Suprapubic skin (tissue), 4 donors: ENCODE measurements around the gene RPS6KA2. TPM values are rescaled to one million over a fixed set of nuclear protein-coding genes. Genes with fewer than 3 reads are reported as not detected.

Experiments
- DNase-seq, 2 donors: peaks; one replicate each; pipeline ENCODE4 v3.0.0-alpha.2; 2019; ENCODE audit warnings: low spot score in 2 of 2
- H3K27ac ChIP-seq: fragments of 200-600 bp; sonication (generic); one replicate; pipeline ENCODE4 v1.5.1; 2019
- H3K27me3 ChIP-seq: fragments of 200-600 bp; sonication (generic); one replicate; pipeline ENCODE4 v1.5.1; 2019
- H3K36me3 ChIP-seq: fragments of 200-600 bp; sonication (generic); one replicate; pipeline ENCODE4 v1.5.1; 2019
- H3K4me1 ChIP-seq: fragments of 200-600 bp; sonication (generic); one replicate; pipeline ENCODE4 v1.5.1; 2019
- H3K4me3 ChIP-seq: fragments of 200-600 bp; sonication (generic); one replicate; pipeline ENCODE4 v1.5.1; 2019; ENCODE audit warnings: mild to moderate bottlenecking
- H3K9me3 ChIP-seq: fragments of 200-600 bp; sonication (generic); one replicate; pipeline ENCODE4 v1.5.1; 2019
- CTCF ChIP-seq, 2 donors: fragments of 200-600 bp in 1 of 2; fragments of 450-650 bp in 1 of 2; sonication (generic) in 1 of 2; IDR thresholded peaks; one replicate each; pipeline ENCODE4 v1.5.1; 2016 to 2019; ENCODE audit warnings: antibody characterized with exemption in 2 of 2, mild to moderate bottlenecking in 1 of 2, moderate library complexity in 1 of 2
- EP300 ChIP-seq: sonication (generic); formaldehyde crosslinking; IDR thresholded peaks from one replicate; pipeline ENCODE4 v1.6.1; 2017; ENCODE audit warnings: antibody characterized with exemption
- POLR2A ChIP-seq, 2 donors: fragments of 450-650 bp; IDR thresholded peaks; one replicate each; pipeline ENCODE4 v1.6.1; 2017; ENCODE audit warnings: antibody characterized with exemption in 2 of 2, mild to moderate bottlenecking in 2 of 2, moderate library complexity in 2 of 2
- POLR2AphosphoS5 ChIP-seq, 3 donors: sonication (generic); formaldehyde crosslinking; IDR thresholded peaks; one replicate each; pipeline ENCODE4 v1.6.1; 2017; ENCODE audit warnings: antibody characterized with exemption in 3 of 3
- WGBS: methylation state at CpG from one replicate; pipeline ENCODE4 v1.1.5; 2018; 5-methylcytosine and 5-hydroxymethylcytosine counted together
- total RNA-seq, 4 donors: library from RNA; depleted of rRNA; stranded (reverse); fragments of >200 nt; gene quantifications; one replicate each; pipeline ENCODE4 v1.1.0, GENCODE V29; 2016

Gene RPS6KA2
- total RNA-seq, 4 donors from 2014 or later = 24.2 to 38.5 (median 32.3) TPM

GRCh38 chr6:166456395-166457156 lies 170.5 kb downstream of the RPS6KA2 start:
- WGBS = 60% methylated on average over 6 of the region's 6 CpGs
- Histone ChIP-seq H3K4me3 (no peak overlapping the region), H3K4me1 (peaks cover 9% of the 10 kb centered on the region), H3K36me3 (peaks cover 10% of the 10 kb centered on the region), H3K9me3 (no peaks in the 10 kb centered on the region), H3K27me3 (no peaks in the 10 kb centered on the region), H3K27ac (no peak overlapping the region)
- no peak for TF ChIP-seq EP300
- TF ChIP-seq POLR2A (IDR thresholded peaks at IDR 0.05) = no peak
- no peak for TF ChIP-seq POLR2AphosphoS5 (IDR thresholded peaks at IDR 0.05)
- no peak for TF ChIP-seq CTCF (IDR thresholded peaks at IDR 0.05)
- DNase-seq = no peak

GRCh38 chr6:166454692-166455515 lies 172.1 kb downstream of the RPS6KA2 start:
- no peak overlapping the region for H3K4me3 ChIP-seq
- WGBS = 95% methylated on average over 24 of the region's 25 CpGs
- no peaks in the 10 kb centered on the region for H3K27me3 ChIP-seq
- H3K27ac ChIP-seq = no peak overlapping the region
- no peaks in the 10 kb centered on the region for H3K9me3 ChIP-seq
- TF ChIP-seq CTCF (IDR thresholded peaks at IDR 0.05) (no peak), EP300 (no peak), POLR2A (IDR thresholded peaks at IDR 0.05) (no peak), POLR2AphosphoS5 (IDR thresholded peaks at IDR 0.05) (no peak)
- H3K36me3 ChIP-seq = peaks cover 10% of the 10 kb centered on the region
- no peaks in the 10 kb centered on the region for H3K4me1 ChIP-seq
- no peak for DNase-seq

GRCh38 chr6:166453651-166454050 lies 173.4 kb downstream of the RPS6KA2 start:
- 95% methylated on average over 7 of the region's 7 CpGs for WGBS

GRCh38 chr6:166450167-166450873 lies 176.7 kb downstream of the RPS6KA2 start:
- DNase-seq = no peak
- Histone ChIP-seq H3K4me1 (no peaks in the 10 kb centered on the region), H3K27me3 (no peaks in the 10 kb centered on the region), H3K4me3 (no peak overlapping the region), H3K27ac (no peak overlapping the region), H3K9me3 (no peaks in the 10 kb centered on the region), H3K36me3 (peaks cover 19% of the 10 kb centered on the region)
- TF ChIP-seq EP300 (no peak), POLR2AphosphoS5 (IDR thresholded peaks at IDR 0.05) (no peak), CTCF (IDR thresholded peaks at IDR 0.05) (no peak), POLR2A (IDR thresholded peaks at IDR 0.05) (no peak)
- WGBS = 78% methylated on average over 4 of the region's 5 CpGs

More at GRCh38 chr6:166453651-166454050, 173.4 kb downstream of the RPS6KA2 start:
- DNase-seq = no peak
- Histone ChIP-seq H3K4me3 (no peak overlapping the region), H3K4me1 (no peaks in the 10 kb centered on the region), H3K9me3 (no peaks in the 10 kb centered on the region), H3K36me3 (peaks cover 14% of the 10 kb centered on the region), H3K27me3 (no peaks in the 10 kb centered on the region), H3K27ac (no peak overlapping the region)
- TF ChIP-seq EP300 (no peak), POLR2AphosphoS5 (IDR thresholded peaks at IDR 0.05) (no peak), CTCF (IDR thresholded peaks at IDR 0.05) (no peak), POLR2A (IDR thresholded peaks at IDR 0.05) (no peak)
